H1 (cell line): ENCODE data around the gene CYP1B1. TPM values are rescaled to one million over a fixed set of nuclear protein-coding genes. Genes with fewer than 3 reads are reported as not detected.

Experiments used
- CTCF ChIA-PET: fragments of 300-600 bp; sonication (Branson Sonifier 250); formaldehyde crosslinking; loops from one replicate; lab custom pipeline; 2021; ENCODE audit not compliant: partially characterized antibody; lab: Charles Lee
- POLR2A ChIA-PET: fragments of 300-600 bp; sonication (Branson Sonifier 250); formaldehyde crosslinking; loops from one replicate; lab custom pipeline; 2021; ENCODE audit warnings: inconsistent platforms; ENCODE audit not compliant: partially characterized antibody; lab: Charles Lee
- DNase-seq, 2 experiments: peaks; one replicate each; pipeline versions ENCODE4 v3.0.0 to v3.0.0-alpha.2; 2010 to 2022; ENCODE audit warnings: low spot score in 2 of 2, low read depth in 1 of 2, mixed read lengths in 1 of 2
- FAIRE-seq: peaks from 2 replicates; lab custom pipeline; 2011; peaks lifted over from hg19 to GRCh38; lab: Jason Lieb, UNC
- H2AFZ ChIP-seq: 2 replicates; pipeline ENCODE4 v1.8.1; 2012; ENCODE audit warnings: low read length, inconsistent platforms
- H2AK5ac ChIP-seq: 2 replicates; pipeline ENCODE4 v1.6.1; 2013; ENCODE audit warnings: low read depth, low read length
- H2BK120ac ChIP-seq: replicated peaks from 2 replicates; pipeline ENCODE3; 2013; ENCODE audit warnings: low read depth, low read length, inconsistent platforms
- H2BK12ac ChIP-seq: 2 replicates; pipeline ENCODE4 v1.6.1; 2013; ENCODE audit warnings: low read depth, low read length
- H2BK15ac ChIP-seq: 2 replicates; pipeline ENCODE4 v1.6.1; 2013; ENCODE audit warnings: low read length
- H2BK20ac ChIP-seq: 2 replicates; pipeline ENCODE4 v1.6.1; 2013; ENCODE audit warnings: low read length
- H2BK5ac ChIP-seq: 2 replicates; pipeline ENCODE4 v1.6.1; 2013; ENCODE audit warnings: low read depth, low read length
- H3K14ac ChIP-seq: 2 replicates; pipeline ENCODE4 v1.6.1; 2013; ENCODE audit warnings: inconsistent platforms; ENCODE audit not compliant: insufficient read length
- H3K18ac ChIP-seq: 2 replicates; pipeline ENCODE4 v1.6.1; 2013; ENCODE audit warnings: low read length; ENCODE audit errors: extremely low read depth
- H3K23ac ChIP-seq: 2 replicates; pipeline ENCODE4 v1.6.1; 2013; ENCODE audit warnings: inconsistent platforms; ENCODE audit not compliant: insufficient read length
- H3K23me2 ChIP-seq: 2 replicates; pipeline ENCODE4 v1.6.1; 2013; ENCODE audit warnings: low read depth, low read length
- H3K27ac ChIP-seq: 2 replicates; pipeline ENCODE4 v1.6.1; 2011; ENCODE audit warnings: low read depth, low read length, inconsistent platforms
- H3K27me3 ChIP-seq, 4 experiments: replicated peaks in 1 of 4; 1 replicate in 1 of 4; 2 replicates in 3 of 4; pipeline versions ENCODE4 v1.6.1 to v1.8.1; 2011 to 2013; ENCODE audit warnings: low read length in 3 of 4, mild to moderate bottlenecking in 3 of 4, inconsistent platforms in 2 of 4, mixed read lengths in 2 of 4, moderate library complexity in 1 of 4; ENCODE audit not compliant: control insufficient read depth in 3 of 4, insufficient read depth in 3 of 4; ENCODE audit errors: extremely low read depth in 1 of 4
- H3K36me3 ChIP-seq, 4 experiments: 2 replicates each; pipeline versions ENCODE4 v1.6.1 to v1.8.1; 2011 to 2013; ENCODE audit warnings: mild to moderate bottlenecking in 4 of 4, low read length in 3 of 4, moderate library complexity in 2 of 4, control low read depth in 1 of 4, inconsistent platforms in 1 of 4; ENCODE audit not compliant: insufficient read depth in 4 of 4, control insufficient read depth in 2 of 4
- H3K4ac ChIP-seq: replicated peaks from 2 replicates; pipeline ENCODE3; 2013; ENCODE audit warnings: low read length, low read depth, mixed read lengths, inconsistent platforms; ENCODE audit not compliant: insufficient read length
- H3K4me1 ChIP-seq, 4 experiments: replicated peaks in 1 of 4; 1 replicate in 1 of 4; 2 replicates in 3 of 4; pipeline versions ENCODE4 v1.6.1 to v1.8.1; 2011 to 2013; ENCODE audit warnings: low read length in 3 of 4, inconsistent platforms in 2 of 4, mixed read lengths in 1 of 4; ENCODE audit not compliant: insufficient read depth in 4 of 4, control insufficient read depth in 3 of 4
- H3K4me2 ChIP-seq, 2 experiments: 2 replicates each; pipeline versions ENCODE4 v1.6.1 to v1.8.1; 2011 to 2013; ENCODE audit warnings: low read depth in 2 of 2, low read length in 2 of 2, control low read depth in 1 of 2, inconsistent platforms in 1 of 2, mild to moderate bottlenecking in 1 of 2; ENCODE audit not compliant: insufficient read depth in 1 of 2
- H3K4me3 ChIP-seq, 4 experiments: fragments of 200-600, 300-600 bp in 1 of 4; sonication (generic), shearing (Covaris generic), sonication (Bioruptor Twin) in 1 of 4; 2 replicates each; pipeline versions ENCODE4 v1.5.1 to v1.8.1; 2011 to 2016; ENCODE audit warnings: low read length in 4 of 4, low read depth in 3 of 4, control low read depth in 2 of 4, inconsistent platforms in 2 of 4, mild to moderate bottlenecking in 2 of 4, mixed read lengths in 1 of 4, moderate library complexity in 1 of 4; ENCODE audit not compliant: insufficient read depth in 2 of 4; ENCODE audit errors: extremely low read depth in 1 of 4
- H3K56ac ChIP-seq: replicated peaks from 2 replicates; pipeline ENCODE3; 2013; ENCODE audit warnings: low read depth, mild to moderate bottlenecking, mixed read lengths, low read length, inconsistent platforms; ENCODE audit not compliant: insufficient read length
- H3K79me1 ChIP-seq: 2 replicates; pipeline ENCODE4 v1.6.1; 2013; ENCODE audit warnings: low read depth, low read length, control low read depth
- H3K79me2 ChIP-seq, 2 experiments: 2 replicates each; pipeline versions ENCODE4 v1.6.1 to v1.8.1; 2012 to 2013; ENCODE audit warnings: low read length in 2 of 2, mild to moderate bottlenecking in 2 of 2, inconsistent platforms in 1 of 2; ENCODE audit not compliant: insufficient read depth in 2 of 2, control insufficient read depth in 1 of 2
- H3K9ac ChIP-seq, 4 experiments: replicated peaks in 1 of 4; 1 replicate in 1 of 4; 2 replicates in 3 of 4; pipeline versions ENCODE4 v1.6.1 to v1.8.1; 2011 to 2013; ENCODE audit warnings: low read depth in 3 of 4, low read length in 3 of 4, control low read depth in 2 of 4, mild to moderate bottlenecking in 2 of 4, moderate library complexity in 2 of 4, inconsistent platforms in 1 of 4; ENCODE audit errors: extremely low read depth in 1 of 4
- H3K9me3 ChIP-seq, 2 experiments: 2 replicates each; pipeline versions ENCODE4 v1.6.1 to v1.8.1; 2012 to 2013; ENCODE audit warnings: mild to moderate bottlenecking in 2 of 2, moderate library complexity in 2 of 2, control low read depth in 1 of 2, inconsistent platforms in 1 of 2, low read depth in 1 of 2, low read length in 1 of 2, mixed read lengths in 1 of 2; ENCODE audit not compliant: insufficient read depth in 2 of 2
- H4K20me1 ChIP-seq, 2 experiments: replicated peaks in 1 of 2; 2 replicates each; pipeline versions ENCODE3 to v1.8.1; 2011 to 2013; ENCODE audit warnings: inconsistent platforms in 2 of 2, low read length in 2 of 2, mild to moderate bottlenecking in 1 of 2; ENCODE audit not compliant: insufficient read depth in 2 of 2, control insufficient read depth in 1 of 2
- H4K5ac ChIP-seq: 2 replicates; pipeline ENCODE4 v1.6.1; 2013; ENCODE audit warnings: low read length, low read depth, mixed read lengths, inconsistent platforms; ENCODE audit not compliant: insufficient read length
- H4K8ac ChIP-seq: 2 replicates; pipeline ENCODE4 v1.8.0; 2013; ENCODE audit warnings: mild to moderate bottlenecking, moderate library complexity, low read length, inconsistent platforms; ENCODE audit not compliant: insufficient read depth; ENCODE audit errors: extremely low read depth
- H4K91ac ChIP-seq: replicated peaks from 2 replicates; pipeline ENCODE3; 2013; ENCODE audit warnings: low read length, mixed read lengths, inconsistent platforms; ENCODE audit not compliant: insufficient read length
- ATF2 ChIP-seq: IDR thresholded peaks from 2 replicates; pipeline ENCODE4 v1.6.1; 2012; ENCODE audit warnings: low read length, inconsistent platforms
- ATF3 ChIP-seq: IDR thresholded peaks from 2 replicates; pipeline ENCODE4 v1.6.1; 2011; ENCODE audit warnings: low read depth, mild to moderate bottlenecking, low read length; ENCODE audit not compliant: insufficient read depth
- CTBP2 ChIP-seq: IDR thresholded peaks from 2 replicates; pipeline ENCODE4 v1.7.0; 2011; ENCODE audit warnings: borderline replicate concordance, mild to moderate bottlenecking, moderate library complexity, mixed read lengths, low read length; ENCODE audit not compliant: insufficient read depth, insufficient read length
- EGR1 ChIP-seq: IDR thresholded peaks from 2 replicates; pipeline ENCODE4 v1.6.1; 2011; ENCODE audit warnings: low read depth, low read length, borderline replicate concordance
- NRF1 ChIP-seq: IDR thresholded peaks from 2 replicates; pipeline ENCODE4 v1.6.1; 2011; ENCODE audit warnings: mild to moderate bottlenecking, low read depth, low read length, improper control_type of control experiment
- SAP30 ChIP-seq: fragments of 300-600 bp; sonication (generic); IDR thresholded peaks from 2 replicates; pipeline ENCODE4 v1.7.1; 2012; ENCODE audit warnings: low read length, moderate library complexity, mild to moderate bottlenecking, inconsistent platforms; ENCODE audit not compliant: insufficient read depth, insufficient replicate concordance
- SIN3A ChIP-seq, 2 experiments: IDR thresholded peaks in 1 of 2; conservative IDR thresholded peaks in 1 of 2; 2 replicates each; pipeline ENCODE4 v1.6.1; 2011 to 2012; ENCODE audit warnings: low read length in 2 of 2, improper control_type of control experiment in 1 of 2, low read depth in 1 of 2, mild to moderate bottlenecking in 1 of 2
- SIRT6 ChIP-seq: IDR thresholded peaks from one replicate; pipeline ENCODE4 v1.7.1; 2012; ENCODE audit warnings: low read length, inconsistent platforms
- YY1 ChIP-seq: IDR thresholded peaks from 2 replicates; pipeline ENCODE4 v1.6.1; 2011; ENCODE audit warnings: low read depth, mild to moderate bottlenecking, low read length
- WGBS, 2 experiments: shearing (Covaris generic) in 1 of 2; methylation state at CpG; one replicate each; pipeline versions ENCODE4 v1.1.6 to v1.1.7; 2013 to 2015; ENCODE audit warnings: low lambda C conversion rate in 2 of 2, mixed read lengths in 2 of 2, inconsistent platforms in 1 of 2, low coverage in 1 of 2, missing lambda C conversion rate in 1 of 2; ENCODE audit not compliant: insufficient replicate concordance in 2 of 2, insufficient coverage in 1 of 2, insufficient read length in 1 of 2; ENCODE audit errors: extremely low coverage in 1 of 2, missing lambda C conversion rate in 1 of 2; 5-methylcytosine and 5-hydroxymethylcytosine counted together
- polyA plus RNA-seq, 7 experiments: library from polyadenylated mRNA; depleted of rRNA in 3 of 7; stranded (reverse) in 5 of 7; unstranded in 2 of 7; fragments of >200 nt in 5 of 7; fragments of 200-250 nt in 2 of 7; gene quantifications; 1 replicate in 5 of 7; 2 replicates in 1 of 7; 4 replicates in 1 of 7; pipeline versions ENCODE4 v1.2.1 to v1.2.3, GENCODE V29; 2011 to 2013; ENCODE audit warnings: missing spikeins in 2 of 7, mixed read lengths in 2 of 7
- total RNA-seq: library from RNA; stranded (reverse); fragmentation: NEBNext Ultra II Directional; extraction: Animal tissue kit (Norgen Biotek cat#: 25700); gene quantifications from 2 replicates; pipeline ENCODE4 v1.2.1, GENCODE V29; 2021

Gene CYP1B1
- total and polyA plus RNA-seq, 2 of the 8 experiments (the other 6 are each of a cell fraction or from before 2014, with no cell fraction given) = 1.3 to 5.7 TPM

- H3K4ac ChIP-seq = no peak overlapping the region
- no peaks in the 10 kb centered on the region for H3K23me2 ChIP-seq
- no peak overlapping the region for H3K9ac ChIP-seq
- no peaks in the 10 kb centered on the region for H3K79me2 ChIP-seq
- 0 out of 2 replicates have a peak overlapping the region, but pooled peaks have one; percentile 45 for H2AFZ ChIP-seq
- no peak overlapping the region for H2BK20ac ChIP-seq
- H3K79me1 ChIP-seq = no peaks in the 10 kb centered on the region
- H3K23ac ChIP-seq = no peak overlapping the region
- 90% methylated on average over 5 of the region's 5 CpGs; no CpG with 5 or more reads in 1 of the 2 experiments for WGBS, 2 experiments
- ChIA-PET POLR2A (interaction anchor here (1.4 kb wide), 1 partner anchor 42 kb away, joined by 3 read pairs; no protein-coding TSS in a partner anchor), CTCF (interaction anchor here (1.3 to 1.4 kb wide), 2 partner anchors 23 to 58 kb away, joined by 3 to 4 read pairs; no protein-coding TSS in a partner anchor)
- no peaks in the 10 kb centered on the region for H4K20me1 ChIP-seq
- no peak overlapping the region for H2AK5ac ChIP-seq
- no peak overlapping the region for H2BK5ac ChIP-seq
- H2BK120ac ChIP-seq = no peak overlapping the region
- H2BK15ac ChIP-seq = no peak overlapping the region
- H4K8ac ChIP-seq = no peak overlapping the region
- H3K56ac ChIP-seq = no peak overlapping the region
- FAIRE-seq (no peak), DNase-seq (no peak)
- H4K5ac ChIP-seq = no peak overlapping the region
- no peak overlapping the region for H3K18ac ChIP-seq
- no peak overlapping the region for H3K27ac ChIP-seq
- no peak overlapping the region; the same call in 1 of the 2 replicates for H2BK12ac ChIP-seq
- H3K36me3 ChIP-seq = no peaks in the 10 kb centered on the region
- H3K4me2 ChIP-seq = no peak overlapping the region
- H3K27me3 ChIP-seq = no peaks in the 10 kb centered on the region; a peak in 1 of 7 replicates
- H3K14ac ChIP-seq = no peak overlapping the region
- no peak overlapping the region for H4K91ac ChIP-seq
- no peak overlapping the region for H3K4me3 ChIP-seq
- H3K4me1 ChIP-seq = no peaks in the 10 kb centered on the region
- no peaks in the 10 kb centered on the region for H3K9me3 ChIP-seq
- TF ChIP-seq ATF3 (no peak), ATF2 (no peak), EGR1 (no peak), SIRT6 (no peak), SIN3A (conservative IDR thresholded peaks at IDR 0.05 in 1 of 2, IDR thresholded peaks at IDR 0.05 in 1 of 2; ENCODE audit: low read depth in 1 of 2, low read length in 2 of 2) (no peak), CTBP2 (no peak), NRF1 (no peak), SAP30 (no peak), YY1 (no peak)
Measured at GRCh38 chr2:38060236-38061018, 15.5 kb downstream of the CYP1B1 start.
